Frontal cortex (tissue), 4 donors: ENCODE results near the gene TLX1. TPM values are rescaled to one million over a fixed set of nuclear protein-coding genes. Genes with fewer than 3 reads are reported as not detected.

Source experiments
- DNase-seq, 2 donors: peaks; one replicate each; pipeline ENCODE4 v3.0.0; 2012; ENCODE audit warnings: low spot score in 2 of 2
- FAIRE-seq: peaks from 2 replicates; lab custom pipeline; 2012; peaks lifted over from hg19 to GRCh38; lab: Jason Lieb, UNC
- total RNA-seq: library from RNA; depleted of rRNA; stranded (reverse); fragments of >200 nt; gene quantifications from one replicate; pipeline ENCODE4 v1.2.3, GENCODE V29; 2014
- donor health status: control.
- donor health status: control.
- donor health status: control.

Gene TLX1
- total RNA-seq, 1 donor from 2014 or later, result not detected

DNA sequence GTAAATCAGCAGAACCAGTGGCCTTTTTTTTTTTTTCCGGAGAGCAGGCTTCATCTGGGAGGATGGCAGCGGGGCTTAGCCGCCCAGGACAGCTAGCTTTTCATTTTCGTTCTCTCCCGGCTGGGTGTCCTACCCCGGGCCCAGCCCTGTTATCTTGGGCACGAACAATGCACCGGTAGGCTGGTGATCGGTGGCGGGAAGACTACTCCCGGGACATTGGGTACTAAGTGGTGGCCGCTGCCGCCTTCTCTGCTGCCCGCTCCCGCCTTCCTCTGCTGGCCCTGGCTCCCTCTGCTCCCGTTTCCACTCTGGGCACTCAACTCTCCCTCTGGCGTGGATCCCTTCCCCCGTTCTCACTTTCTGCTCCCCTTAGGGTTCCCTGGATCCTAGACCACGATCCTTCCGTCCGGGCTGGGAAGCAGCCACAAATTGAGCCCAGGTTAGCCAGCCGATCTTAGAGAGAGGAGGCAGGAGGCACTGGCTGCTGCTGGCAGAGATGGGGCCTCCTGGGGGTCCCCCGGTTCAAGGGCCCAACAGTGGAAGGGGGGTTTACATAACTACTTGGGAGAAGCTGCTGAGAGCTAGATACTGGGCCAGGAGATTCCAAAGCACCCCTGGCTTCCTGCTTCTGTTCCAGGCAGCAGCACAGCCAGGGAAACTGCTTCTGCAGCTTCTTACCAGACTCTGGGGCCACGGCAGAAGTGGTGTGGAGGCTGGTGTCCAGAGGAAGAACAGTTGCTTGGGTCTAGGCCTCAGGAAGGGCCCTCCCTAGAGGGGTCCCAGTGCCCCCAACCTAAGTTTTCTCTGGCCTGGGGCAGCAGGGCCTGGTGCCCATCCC is 1.8 kb downstream of the TLX1 start:
- FAIRE-seq, result no peak
- peak in 1 of 2 donors; percentile 37 for DNase-seq

GRCh38 chr10:101133489-101134298 is 2.6 kb downstream of the TLX1 start:
- FAIRE-seq (no peak), DNase-seq (peak in 1 of 2 donors; percentile 15)

DNA sequence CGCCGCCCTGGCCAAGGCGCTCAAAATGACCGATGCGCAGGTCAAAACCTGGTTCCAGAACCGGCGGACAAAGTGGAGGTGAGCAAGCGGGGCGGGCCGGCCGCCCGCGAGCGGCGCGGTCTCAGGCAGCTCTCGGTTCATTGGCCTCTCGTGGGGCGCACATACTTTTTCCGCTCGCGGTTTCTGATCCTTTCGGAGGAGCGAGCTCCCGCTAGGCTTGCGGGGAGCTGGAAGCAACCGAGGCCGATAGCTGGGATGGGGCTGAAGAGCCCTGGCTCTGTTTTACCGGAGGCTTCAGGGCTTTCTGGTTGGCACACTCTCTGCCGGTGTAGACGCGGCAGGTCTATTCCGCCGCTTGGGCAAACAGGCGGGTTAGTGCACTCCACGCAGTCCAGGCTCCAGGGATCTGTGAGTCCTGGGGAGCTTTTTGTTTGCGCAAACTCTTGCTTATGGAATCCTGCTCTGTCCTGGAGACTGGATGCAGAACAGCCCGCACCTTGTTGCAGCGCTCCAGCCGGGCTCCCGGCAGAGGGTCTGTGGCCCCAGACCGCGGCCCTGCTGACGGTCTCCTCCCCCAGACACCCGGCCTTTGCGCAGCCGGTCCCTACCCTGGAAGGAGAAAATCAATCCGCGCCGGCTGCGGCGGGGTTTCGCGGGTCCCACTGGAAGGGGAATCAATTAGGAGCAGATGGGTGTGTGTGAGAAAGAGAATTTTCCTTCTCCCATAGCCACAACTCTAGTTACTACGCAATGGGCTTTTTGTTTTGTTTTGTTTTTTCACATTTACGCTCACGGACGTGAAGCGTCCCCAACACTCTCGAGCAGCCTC is 3.4 kb downstream of the TLX1 start:
- DNase-seq (peak in 1 of 2 donors; percentile 22), FAIRE-seq (no peak)

- FAIRE-seq, result no peak
- peak in 1 of 2 donors; percentile 27 for DNase-seq
Observed at GRCh38 chr10:101135141-101136006, 4.3 kb downstream of the TLX1 start.

DNA sequence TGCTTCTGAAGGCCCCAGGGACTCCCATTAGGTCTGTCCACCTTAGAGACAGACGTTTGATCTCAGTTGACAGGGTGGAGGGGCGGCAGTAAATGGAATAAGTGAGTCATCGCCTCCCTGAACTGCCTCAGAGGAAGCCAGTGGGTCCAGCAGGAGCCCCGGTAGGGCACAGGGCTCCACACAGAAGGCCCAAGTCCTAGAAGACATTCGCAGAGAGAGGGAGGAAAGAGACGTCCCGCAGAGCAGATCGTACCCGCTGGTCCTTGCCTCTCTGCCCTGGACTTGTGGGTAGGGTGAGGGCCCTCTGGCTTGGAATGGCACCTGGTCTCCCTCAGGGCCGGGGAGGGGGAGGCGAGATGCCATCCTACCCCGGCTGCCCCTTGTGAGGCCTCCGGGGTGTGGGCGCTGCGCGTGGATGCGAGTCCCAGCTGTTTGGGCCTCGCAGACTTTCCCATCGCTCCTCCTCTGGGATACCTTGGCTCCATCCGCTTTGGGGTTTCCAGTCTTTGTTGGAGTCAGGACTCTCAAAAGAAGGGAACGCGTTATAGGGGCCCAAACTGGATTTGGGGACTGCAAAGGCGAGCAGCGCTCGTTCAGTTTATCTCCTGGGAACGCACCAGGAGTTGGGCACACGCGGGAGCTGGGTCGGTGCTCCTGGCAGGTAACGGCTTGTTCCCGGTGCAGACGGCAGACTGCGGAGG is 5.1 kb downstream of the TLX1 start:
- FAIRE-seq (no peak), DNase-seq (peak in 1 of 2 donors; percentile 11)

- DNase-seq (peak in 1 of 2 donors; percentile 11), FAIRE-seq (no peak)
Observed at GRCh38 chr10:101136708-101137121, 5.6 kb downstream of the TLX1 start.

DNA sequence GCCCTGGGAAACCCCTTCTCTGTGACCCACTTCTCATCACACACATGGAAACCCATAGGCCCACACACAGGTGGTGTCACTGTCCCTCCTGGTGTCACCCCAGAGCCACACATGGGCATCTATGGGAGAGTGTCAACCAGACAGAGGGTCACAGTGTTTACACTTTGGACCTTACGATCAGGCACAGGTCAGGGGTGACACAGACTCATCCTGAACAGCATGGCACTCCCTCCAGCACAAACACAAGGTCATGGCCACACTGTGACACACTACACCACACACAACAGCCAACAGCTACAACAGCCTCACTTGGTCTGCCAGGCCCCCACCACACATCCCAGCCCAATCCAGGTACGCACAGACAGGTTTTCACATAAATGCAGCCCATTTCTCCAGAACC is 6.2 kb downstream of the TLX1 start:
- DNase-seq (no peak), FAIRE-seq (no peak)

GRCh38 chr10:101138788-101139420 is 7.8 kb downstream of the TLX1 start:
- FAIRE-seq (no peak), DNase-seq (no peak)

GRCh38 chr10:101139421-101139911 is 8.4 kb downstream of the TLX1 start:
- DNase-seq (peak in 1 of 2 donors; percentile 27), FAIRE-seq (no peak)

- DNase-seq (peak in 1 of 2 donors; percentile 9), FAIRE-seq (no peak)
Observed at GRCh38 chr10:101140084-101140949, 9.2 kb downstream of the TLX1 start.

DNA sequence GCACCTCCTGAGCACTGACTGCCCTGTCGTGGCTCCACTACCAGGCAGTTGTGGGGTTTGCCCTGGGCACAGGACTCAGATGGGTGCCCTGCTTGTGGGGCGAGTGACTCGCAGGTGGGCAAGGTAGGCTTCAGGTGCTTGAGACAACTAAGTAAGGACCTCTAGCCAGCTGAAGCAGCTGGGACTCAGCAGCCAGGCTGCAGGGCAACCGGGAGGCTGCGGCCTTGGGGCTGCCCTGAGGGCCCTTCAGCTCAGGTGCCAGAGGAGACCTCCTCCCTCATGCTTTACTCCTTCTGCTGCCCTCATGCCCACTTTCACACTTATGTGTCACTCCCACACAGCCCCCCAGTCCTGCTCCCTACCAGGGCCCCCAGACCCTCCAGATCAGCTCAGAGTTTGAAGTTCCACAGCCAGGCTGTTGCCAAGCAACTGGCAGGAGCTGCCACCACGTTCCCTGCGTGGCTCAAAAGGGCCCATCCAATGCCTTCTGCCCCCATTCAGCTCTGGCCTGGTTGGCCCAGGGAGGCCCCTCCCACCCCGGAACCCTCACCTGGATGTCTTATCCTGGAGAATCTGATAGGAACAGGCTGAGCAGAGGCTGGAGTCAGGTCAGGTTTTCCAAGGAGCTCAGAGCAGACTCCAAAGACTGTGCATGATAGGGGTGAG is 10.0 kb downstream of the TLX1 start:
- FAIRE-seq, result no peak
- DNase-seq, result peak in 1 of 2 donors; percentile 14

GRCh38 chr10:101141616-101142532 is 10.8 kb downstream of the TLX1 start:
- DNase-seq (peak; percentile 77 to 88), FAIRE-seq (no peak)

- FAIRE-seq, result no peak
Observed at GRCh38 chr10:101142533-101143344, 11.6 kb downstream of the TLX1 start.

DNA sequence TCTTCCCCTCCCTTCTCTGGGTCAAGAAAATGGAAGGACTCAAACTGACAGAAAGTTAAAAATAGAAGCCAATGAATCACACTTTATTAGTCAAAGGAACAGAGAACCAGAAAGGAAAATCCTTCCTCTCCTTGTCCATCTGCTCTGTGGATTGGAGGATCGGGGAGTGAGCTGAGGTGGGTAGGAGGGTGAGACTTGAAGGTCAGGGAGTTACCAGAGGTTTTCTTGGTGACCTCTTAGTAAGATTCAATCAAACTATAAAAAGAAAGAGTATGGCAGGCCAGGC is 12.2 kb downstream of the TLX1 start:
- FAIRE-seq (no peak), DNase-seq (peak in 1 of 2 donors; percentile 10)

More at GRCh38 chr10:101142533-101143344, 11.6 kb downstream of the TLX1 start:
- peak in 1 of 2 donors; percentile 17 for DNase-seq

DNA sequence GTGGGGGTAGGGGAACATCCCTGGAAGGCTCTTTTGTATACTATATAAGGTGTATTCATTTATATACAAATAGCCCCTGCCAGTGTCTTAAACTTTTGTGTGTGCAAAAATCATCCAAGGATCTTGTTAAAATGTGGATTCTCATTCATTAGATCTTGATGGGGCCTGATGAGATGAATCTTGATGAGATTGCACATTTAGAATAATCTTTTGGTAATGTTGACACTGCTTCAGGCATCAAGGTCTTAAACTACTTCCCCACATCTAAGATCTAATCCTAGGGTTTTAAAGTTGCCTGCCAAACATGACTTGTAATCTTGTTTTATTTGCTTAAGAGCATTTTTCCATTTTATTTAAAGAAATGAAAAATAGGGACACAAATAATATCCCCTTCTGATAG is 13.0 kb downstream of the TLX1 start:
- DNase-seq (peak in 1 of 2 donors; percentile 16), FAIRE-seq (no peak)
